Measurements from ENCODE around the gene ZNF121. TPM values are rescaled to one million over a fixed set of nuclear protein-coding genes. Genes with fewer than 3 reads are reported as not detected.
A peak's percentile ranks its signal among the peaks of the same experiment; 100 is the strongest.

The ZNF121 gene
- total RNA-seq, 2 experiments from 2014 or later: 79.9 to 85.5 TPM

- Mint-ChIP-seq H3K4me1 (ENCODE audit: low read depth) (peaks cover 14% of the 10 kb centered on the region), H3K27ac (peak within 1 kb of the TSS; percentile 99), H3K27me3 (no peaks in the 10 kb centered on the region), H3K9me3 (peaks cover 36% of the 10 kb centered on the region), H3K4me3 (peak within 1 kb of the TSS; percentile 97), H3K36me3 (ENCODE audit: low read depth) (peaks cover 58% of the 10 kb centered on the region)
- POLR2A ChIA-PET: interaction anchor here (1.2 to 1.3 kb wide), 2 partner anchors 12 to 47 kb away, joined by 3 read pairs; no protein-coding TSS in a partner anchor
- no peak for TF ChIP-seq CTCF (IDR thresholded peaks at IDR 0.05)
- peak; percentile 95 for DNase-seq
- CTCF ChIA-PET: no interaction called here
- peak; percentile 97 for ATAC-seq
- intact Hi-C loops (cut with micrococcal nuclease): no loop called here
These were observed 45.9 kb downstream of the ZNF121 start, which contains the start of gene ZNF426 for GRCh38 chr19:9538183-9539058. ZNF426 (minus strand) TSS chr19:9538645; CDS start chr19:9536232, 2,413 bp downstream.

- H3K27me3 Mint-ChIP-seq: no peaks in the 10 kb centered on the region
- H3K9me3 Mint-ChIP-seq: peaks cover 52% of the 10 kb centered on the region
- CTCF ChIA-PET: no interaction called here
These were observed 48.4 kb downstream of the ZNF121 start for GRCh38 chr19:9535934-9536333.

GRCh38 chr19:9531933-9532332, 52.4 kb downstream of the ZNF121 start:
- TF ChIP-seq CTCF (IDR thresholded peaks at IDR 0.05): no peak
- Mint-ChIP-seq H3K27me3 (no peaks in the 10 kb centered on the region), H3K27ac (no peak overlapping the region), H3K9me3 (peaks cover 69% of the 10 kb centered on the region), H3K4me3 (no peak overlapping the region), H3K4me1 (ENCODE audit: low read depth) (peaks cover 2% of the 10 kb centered on the region), H3K36me3 (ENCODE audit: low read depth) (peaks cover 95% of the 10 kb centered on the region)
- ATAC-seq: peak; percentile 27
- ChIA-PET CTCF (no interaction called here), POLR2A (no interaction called here)
- no peak for DNase-seq
- intact Hi-C loops (cut with micrococcal nuclease): no loop called here

More at GRCh38 chr19:9535934-9536333, 48.4 kb downstream of the ZNF121 start:
- Mint-ChIP-seq H3K36me3 (ENCODE audit: low read depth) (peaks cover 82% of the 10 kb centered on the region), H3K4me3 (no peak overlapping the region), H3K4me1 (ENCODE audit: low read depth) (peaks cover 14% of the 10 kb centered on the region), H3K27ac (no peak overlapping the region)
- POLR2A ChIA-PET: interaction anchor here (0.6 kb wide), 1 partner anchor 232 kb away, joined by 4 read pairs; no protein-coding TSS in a partner anchor
- no peak for TF ChIP-seq CTCF (IDR thresholded peaks at IDR 0.05)
- ATAC-seq (no peak), DNase-seq (no peak)
- intact Hi-C loops (cut with micrococcal nuclease): no loop called here

GRCh38 chr19:9528757-9529336, 55.5 kb downstream of the ZNF121 start:
- ATAC-seq (no peak), DNase-seq (no peak)
- peaks cover 71% of the 10 kb centered on the region for H3K9me3 Mint-ChIP-seq
- TF ChIP-seq CTCF (IDR thresholded peaks at IDR 0.05): no peak
- ChIA-PET POLR2A (no interaction called here), CTCF (no interaction called here)
- H3K27me3 Mint-ChIP-seq: no peaks in the 10 kb centered on the region
- H3K36me3 Mint-ChIP-seq (ENCODE audit: low read depth): peaks cover 89% of the 10 kb centered on the region
- intact Hi-C loops (cut with micrococcal nuclease): no loop called here
- H3K4me3 Mint-ChIP-seq: no peak overlapping the region
- H3K27ac Mint-ChIP-seq: no peak overlapping the region
- no peaks in the 10 kb centered on the region for H3K4me1 Mint-ChIP-seq (ENCODE audit: low read depth)
